ENCODE data around the gene LHFPL3.

- TF ChIP-seq BHLHE40 (IDR thresholded peaks at IDR 0.05; ENCODE audit: borderline replicate concordance) (no peak), FOXK2 (IDR thresholded peaks at IDR 0.05) (no peak), FOXM1 (IDR thresholded peaks at IDR 0.05; ENCODE audit: borderline replicate concordance) (no peak), NFRKB (IDR thresholded peaks at IDR 0.05) (no peak), SP1 (IDR thresholded peaks at IDR 0.05) (no peak), LEF1 (IDR thresholded peaks at IDR 0.05; ENCODE audit: borderline replicate concordance) (no peak), TARDBP (IDR thresholded peaks at IDR 0.05) (no peak), ELF4 (IDR thresholded peaks at IDR 0.05) (no peak), SUZ12 (IDR thresholded peaks at IDR 0.05) (no peak), L3MBTL2 (conservative IDR thresholded peaks at IDR 0.05) (no peak)
Measured at GRCh38 chr7:104767113-104767512, 438.7 kb downstream of the LHFPL3 start.

All from HEK293T (cell line).